Stimulated activated CD4-positive, alpha-beta T cell treated with anti-CD3 and anti-CD28 coated beads, Interleukin-1b, Interleukin-23, amount 100 ng/mL, for 1 hour (primary cell): ENCODE results near the gene VSIG10.
"Not testable (repeated sequence)": the region's sequence is repeated elsewhere in the genome, so short reads cannot be mapped to it uniquely, and the experiment has no call there.

Experiments used
- DNase-seq, 2 donors: peaks; one replicate each; pipeline ENCODE4 v3.0.0-alpha.2; 2020; ENCODE audit warnings: low read depth in 2 of 2

The VSIG10 gene

GRCh38 chr12:118109088-118109487, 5.3 kb upstream of the VSIG10 start:
- no peak for DNase-seq

DNA sequence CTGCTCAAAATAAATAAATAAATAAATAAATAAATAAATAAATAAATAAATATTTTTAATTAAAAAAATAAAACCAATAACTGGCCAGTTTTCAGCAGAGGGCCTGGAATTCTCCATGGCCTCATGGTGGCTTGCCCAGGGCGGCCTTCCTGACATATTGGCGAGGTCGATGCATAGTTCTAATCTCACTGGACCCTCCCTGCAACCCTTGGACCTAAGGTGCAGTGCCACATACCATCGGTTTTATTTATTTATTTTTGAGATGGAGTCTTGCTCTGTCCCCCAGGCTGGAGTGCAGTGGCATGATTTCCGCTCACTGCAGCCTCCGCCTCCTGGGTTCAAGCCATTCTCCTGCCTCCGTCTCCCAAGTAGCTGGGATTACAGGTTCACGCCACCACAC, 3.9 kb upstream of the VSIG10 start:
- DNase-seq = no peak

GRCh38 chr12:118107011-118107410, 3.2 kb upstream of the VSIG10 start:
- no peak for DNase-seq

GRCh38 chr12:118103201-118103600, 610 bp downstream of the VSIG10 start:
- DNase-seq = no peak

- DNase-seq = no peak
These were observed 1.2 kb downstream of the VSIG10 start for GRCh38 chr12:118102609-118103008.

DNA sequence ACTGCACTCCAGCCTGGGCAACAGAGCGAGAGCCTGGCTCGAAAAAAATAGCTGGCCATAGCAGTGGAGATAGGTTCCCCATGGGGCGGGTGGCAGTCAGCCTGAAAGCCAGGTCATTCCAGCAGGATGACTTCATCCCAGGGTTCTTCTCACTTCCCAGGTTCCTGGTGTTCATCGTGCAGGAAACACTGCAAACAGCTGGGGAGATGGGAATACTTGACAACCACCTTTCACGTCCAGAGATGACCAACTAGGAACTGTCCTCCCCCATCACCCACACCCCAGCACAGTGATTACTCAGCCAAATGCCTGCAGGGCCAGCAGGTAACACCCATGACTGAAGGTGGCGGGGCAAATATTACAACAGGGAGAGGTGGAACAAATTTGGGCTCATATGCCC, 1.7 kb downstream of the VSIG10 start:
- DNase-seq = no peak

DNA sequence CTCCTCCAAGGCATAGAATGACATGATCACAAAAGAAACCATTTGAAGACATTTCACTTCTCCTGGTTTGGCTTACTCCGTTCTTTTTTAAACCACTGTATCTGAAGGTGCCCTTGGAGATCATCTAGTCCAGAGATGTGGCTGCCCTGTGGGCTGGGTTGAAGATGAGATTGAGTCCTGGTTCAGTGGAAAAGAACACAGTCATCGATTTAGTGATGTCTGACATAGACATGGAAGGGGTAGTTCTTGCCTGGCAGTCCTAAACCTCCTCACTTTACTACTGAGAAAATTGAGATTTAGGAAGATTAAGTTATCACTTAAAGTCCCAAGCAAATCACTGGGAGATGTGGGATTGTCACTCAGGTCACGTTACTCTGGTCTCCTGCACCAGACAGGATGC, 2.8 kb downstream of the VSIG10 start:
- no peak for DNase-seq

DNA sequence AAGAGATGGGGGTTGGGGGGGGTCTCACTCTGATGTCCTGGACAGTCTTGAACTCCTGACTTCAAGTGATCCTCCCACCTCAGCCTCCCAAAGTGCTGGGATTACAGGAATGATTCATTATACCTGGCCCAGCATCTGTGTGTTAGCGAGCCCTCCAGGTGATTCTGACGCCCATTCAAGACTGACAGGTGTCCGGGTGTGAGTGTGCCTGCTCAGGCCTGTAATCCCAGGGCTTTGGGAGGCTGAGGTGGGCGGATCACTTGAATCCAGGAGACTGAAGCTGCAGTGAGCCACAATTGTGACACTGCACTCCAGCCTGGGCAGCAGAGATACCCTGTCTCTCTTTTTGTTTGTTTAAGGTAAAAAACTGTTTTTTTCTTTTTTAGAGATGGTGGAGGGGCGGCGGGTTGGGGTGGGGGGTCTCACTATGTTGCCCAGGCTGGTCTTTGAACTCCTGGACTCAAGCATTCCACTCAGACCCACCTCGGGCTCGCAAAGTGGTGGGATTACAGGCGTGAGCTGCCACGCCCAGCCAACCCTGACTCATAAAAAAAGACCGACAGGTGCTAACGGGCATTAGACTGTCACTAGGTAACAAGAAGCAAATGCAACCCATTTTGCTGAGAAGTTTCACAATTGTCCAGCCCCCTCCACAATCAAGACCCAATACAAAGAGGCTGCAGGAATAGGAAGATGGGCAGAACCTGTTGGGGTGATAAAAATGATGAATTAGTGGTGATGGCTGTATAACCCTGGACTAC, 4.7 kb downstream of the VSIG10 start:
- DNase-seq = no peak

DNA sequence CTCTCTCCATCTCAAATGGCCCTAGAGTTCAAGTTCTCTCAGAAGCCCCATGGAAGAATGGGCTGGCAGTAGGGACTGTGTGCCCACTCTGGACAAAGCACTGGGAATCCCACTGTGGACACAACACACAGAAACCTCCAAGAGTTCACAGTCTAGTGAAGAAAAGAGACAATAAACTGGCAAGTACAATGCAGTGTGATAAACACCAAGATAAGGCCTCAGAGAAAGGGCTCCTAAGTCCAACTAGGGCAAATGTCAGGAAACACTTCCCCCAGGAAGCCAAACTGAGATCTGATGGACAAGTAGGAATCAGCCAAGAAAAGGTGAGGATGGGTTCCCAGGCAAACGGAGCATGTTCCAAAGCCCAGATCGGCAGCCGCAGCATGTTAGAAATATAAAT, 5.4 kb downstream of the VSIG10 start:
- DNase-seq = no peak

GRCh38 chr12:118094039-118094438, 9.8 kb downstream of the VSIG10 start:
- no peak for DNase-seq

GRCh38 chr12:118089782-118090181, 14.0 kb downstream of the VSIG10 start:
- no peak for DNase-seq

- no peak for DNase-seq
These were observed 21.6 kb downstream of the VSIG10 start for GRCh38 chr12:118082161-118082560.

DNA sequence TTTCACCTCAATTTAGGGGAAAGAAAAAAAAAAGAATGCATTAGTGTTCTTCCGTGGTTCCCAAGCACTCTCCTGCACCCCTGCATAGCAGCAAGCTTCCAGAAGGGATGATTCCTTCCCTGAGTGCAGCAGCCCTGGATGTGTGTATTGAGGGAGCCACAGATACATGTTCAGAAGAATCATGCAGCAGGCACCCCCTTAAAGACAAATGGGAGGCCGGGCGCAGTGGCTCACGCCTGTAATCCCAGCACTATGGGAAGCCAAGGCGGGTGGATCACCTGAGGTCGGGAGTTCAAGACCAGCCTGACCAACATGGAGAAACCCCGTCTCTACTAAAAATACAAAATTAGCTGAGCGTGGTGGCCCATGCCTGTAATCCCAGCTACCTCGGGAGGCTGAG, 22.3 kb downstream of the VSIG10 start:
- DNase-seq = not testable (repeated sequence)

DNA sequence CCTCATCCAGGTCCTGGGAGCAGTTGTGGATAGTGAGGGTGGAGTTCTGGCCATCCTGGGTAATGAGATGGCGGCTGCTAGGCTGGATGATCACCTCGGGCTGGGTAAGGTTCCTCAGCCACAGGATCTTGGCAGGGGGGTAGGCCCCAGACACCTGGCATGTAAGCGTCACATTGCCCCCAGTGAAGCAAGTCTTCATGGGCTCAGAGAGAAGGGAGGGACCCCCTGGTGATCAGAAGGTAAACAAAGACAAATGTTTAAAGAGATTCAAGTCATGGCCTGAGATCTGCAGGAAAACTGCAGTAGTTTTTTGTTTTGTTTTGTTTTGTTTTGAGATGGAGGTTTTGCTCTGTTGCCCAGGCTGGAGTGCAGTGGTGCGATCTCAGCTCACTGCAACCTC, 30.0 kb downstream of the VSIG10 start:
- DNase-seq = no peak

GRCh38 chr12:118070650-118071049, 33.2 kb downstream of the VSIG10 start:
- no peak for DNase-seq

- no peak for DNase-seq
These were observed 35.4 kb downstream of the VSIG10 start for GRCh38 chr12:118068445-118068844.

GRCh38 chr12:118065380-118065779, 38.4 kb downstream of the VSIG10 start:
- no peak for DNase-seq

GRCh38 chr12:118064608-118065007, 39.2 kb downstream of the VSIG10 start:
- DNase-seq = no peak

- DNase-seq = no peak
These were observed 40.0 kb downstream of the VSIG10 start for GRCh38 chr12:118063576-118064391.

GRCh38 chr12:118061873-118062843, 41.7 kb downstream of the VSIG10 start:
- DNase-seq = no peak

DNA sequence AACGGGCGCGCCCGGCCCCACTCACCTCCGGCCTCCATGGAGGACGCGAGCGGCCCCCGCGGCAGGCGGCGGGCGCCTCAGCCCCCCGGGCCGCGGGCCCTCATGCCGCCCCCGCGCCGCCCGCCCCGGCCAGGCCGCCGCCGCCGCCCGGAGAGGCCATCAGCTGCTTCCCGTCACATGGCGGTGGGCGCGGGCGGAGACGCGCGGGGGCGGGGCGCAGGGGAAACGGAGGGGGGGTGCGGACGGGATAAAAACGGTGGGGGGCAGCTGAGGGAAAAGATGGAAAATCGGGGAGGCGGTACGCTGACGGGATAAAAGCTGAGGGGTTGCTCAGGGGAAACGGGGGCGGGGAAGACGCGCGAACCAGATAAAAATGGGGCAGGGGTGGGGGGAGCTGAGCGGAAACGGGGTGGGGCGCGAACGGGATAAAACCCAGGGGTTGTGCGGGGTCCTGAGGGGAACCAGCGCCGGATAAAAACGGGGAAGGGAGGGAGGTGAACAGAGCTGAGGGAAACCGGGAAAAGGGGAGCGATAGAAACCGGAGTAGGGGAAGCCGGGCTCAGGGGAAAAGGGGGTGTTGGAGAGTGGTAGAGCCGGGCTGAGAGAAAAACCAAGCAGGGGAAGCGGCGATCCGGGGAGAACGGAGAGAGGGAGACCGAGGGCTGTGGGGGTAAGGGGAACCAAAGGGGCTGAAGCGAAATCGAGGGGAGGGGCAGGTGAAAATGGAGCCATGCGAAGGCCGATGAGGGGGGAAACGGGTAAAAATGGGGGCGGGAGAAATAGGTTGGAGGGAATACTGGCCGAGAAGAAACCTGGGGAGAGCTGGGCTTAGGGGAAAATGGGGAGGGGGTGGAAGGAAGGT, 42.6 kb downstream of the VSIG10 start, which contains the start of gene WSB2:
WSB2 (minus strand) TSS at position 169 of the 862 bp plus-strand sequence; CDS start at position 38, 131 bp downstream.
- peak; percentile 3 to 31 for DNase-seq
